ENCODE data around the gene MCC.

DNA sequence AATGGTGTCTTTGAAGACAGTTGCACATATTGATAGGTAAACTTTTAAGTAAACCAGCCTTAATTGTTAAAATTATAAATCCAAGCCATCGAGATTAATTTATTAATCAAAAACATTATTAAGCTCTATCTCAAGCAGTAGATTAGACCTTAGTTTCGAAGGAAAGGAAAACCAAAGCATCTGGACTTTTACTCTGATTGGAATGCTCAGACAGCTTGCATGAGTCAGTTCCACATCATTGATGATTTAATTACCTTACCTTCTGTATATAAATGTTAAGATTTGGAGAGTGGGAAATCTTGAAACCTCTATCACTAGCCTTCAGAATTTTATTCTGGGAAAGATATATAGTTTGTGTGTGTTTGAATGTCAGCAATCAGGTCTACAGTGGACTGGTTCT is 487.8 kb downstream of the MCC start:
- TF ChIP-seq, protein P1, sequence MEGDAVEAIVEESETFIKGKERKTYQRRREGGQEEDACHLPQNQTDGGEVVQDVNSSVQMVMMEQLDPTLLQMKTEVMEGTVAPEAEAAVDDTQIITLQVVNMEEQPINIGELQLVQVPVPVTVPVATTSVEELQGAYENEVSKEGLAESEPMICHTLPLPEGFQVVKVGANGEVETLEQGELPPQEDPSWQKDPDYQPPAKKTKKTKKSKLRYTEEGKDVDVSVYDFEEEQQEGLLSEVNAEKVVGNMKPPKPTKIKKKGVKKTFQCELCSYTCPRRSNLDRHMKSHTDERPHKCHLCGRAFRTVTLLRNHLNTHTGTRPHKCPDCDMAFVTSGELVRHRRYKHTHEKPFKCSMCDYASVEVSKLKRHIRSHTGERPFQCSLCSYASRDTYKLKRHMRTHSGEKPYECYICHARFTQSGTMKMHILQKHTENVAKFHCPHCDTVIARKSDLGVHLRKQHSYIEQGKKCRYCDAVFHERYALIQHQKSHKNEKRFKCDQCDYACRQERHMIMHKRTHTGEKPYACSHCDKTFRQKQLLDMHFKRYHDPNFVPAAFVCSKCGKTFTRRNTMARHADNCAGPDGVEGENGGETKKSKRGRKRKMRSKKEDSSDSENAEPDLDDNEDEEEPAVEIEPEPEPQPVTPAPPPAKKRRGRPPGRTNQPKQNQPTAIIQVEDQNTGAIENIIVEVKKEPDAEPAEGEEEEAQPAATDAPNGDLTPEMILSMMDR (IDR thresholded peaks at IDR 0.05) = no peak
- no peak for TF ChIP-seq EZH2 (IDR thresholded peaks at IDR 0.05; ENCODE audit: borderline replicate concordance, insufficient read depth, low read depth, low read length, poor library complexity, severe bottlenecking)

All from B cell (primary cell).